Right lobe of liver (tissue), 6 donors: ENCODE measurements around the gene MT1H. TPM values are rescaled to one million over a fixed set of nuclear protein-coding genes. Genes with fewer than 3 reads are reported as not detected.

Experiments used
- ATAC-seq, 4 donors: fragments of 200-7000 bp; cut with Tn5 transposase; one replicate each; pipeline ENCODE4 v1.9.1; 2020; ENCODE audit warnings: mild to moderate bottlenecking in 4 of 4, moderate library complexity in 4 of 4
- DNase-seq, 3 donors: peaks; one replicate each; pipeline ENCODE4 v3.0.0-alpha.2; 2020
- H3K27ac ChIP-seq, 3 donors: fragments of 200-600 bp; one replicate each; pipeline ENCODE4 v1.8.0; 2022
- H3K27me3 ChIP-seq, 2 donors: fragments of 200-600 bp; one replicate each; pipeline ENCODE4 v1.8.0; 2022
- H3K36me3 ChIP-seq, 4 donors: fragments of 200-600 bp; sonication (generic) in 1 of 4; one replicate each; pipeline versions ENCODE4 v1.5.1 to v1.8.0; 2017 to 2022; ENCODE audit warnings: control low read depth in 1 of 4
- H3K4me1 ChIP-seq, 4 donors: fragments of 200-600 bp; sonication (generic) in 1 of 4; one replicate each; pipeline versions ENCODE4 v1.5.1 to v1.8.0; 2017 to 2022; ENCODE audit warnings: control low read depth in 1 of 4
- H3K4me3 ChIP-seq, 3 donors: fragments of 200-600 bp; one replicate each; pipeline ENCODE4 v1.8.0; 2022
- H3K9me3 ChIP-seq, 4 donors: fragments of 200-600 bp; sonication (generic) in 1 of 4; one replicate each; pipeline versions ENCODE4 v1.5.1 to v1.8.0; 2017 to 2022; ENCODE audit warnings: control low read depth in 1 of 4
- POLR2A ChIP-seq: fragments of 450-650 bp; IDR thresholded peaks from one replicate; pipeline ENCODE4 v1.6.1; 2017; ENCODE audit warnings: antibody characterized with exemption, mild to moderate bottlenecking
- WGBS: methylation state at CpG from one replicate; pipeline ENCODE4 v1.1.6; 2018; ENCODE audit warnings: low coverage, low lambda C conversion rate; ENCODE audit not compliant: insufficient coverage; ENCODE audit errors: missing lambda C conversion rate; 5-methylcytosine and 5-hydroxymethylcytosine counted together
- intact Hi-C, 2 donors: fragments of 100-400 bp; cut with DNase I; formaldehyde crosslinking; loops; one replicate each; pipeline versions ENCODE4 v1.11.2 to v1.14.1; 2022
- total RNA-seq, 6 experiments: library from RNA; depleted of rRNA in 2 of 6; stranded (reverse); fragments of >200 nt in 2 of 6; fragmentation: NEBNext Ultra II Directional in 3 of 6; extraction: Animal tissue kit (Norgen Biotek cat#: 25700) in 3 of 6; gene quantifications; one replicate each; pipeline versions ENCODE4 v1.1.0 to v1.2.4, GENCODE V29; 2016 to 2023
- TF ChIP-seq, protein P1 (sequence below), 4 donors: fragments of 200-600 bp in 3 of 4; fragments of 450-650 bp in 1 of 4; IDR thresholded peaks; one replicate each; pipeline versions ENCODE4 v1.5.1 to v1.8.0; 2016 to 2022; ENCODE audit warnings: antibody characterized with exemption in 4 of 4, mild to moderate bottlenecking in 2 of 4
- donor health status: DM: no; HTN: yes; CAD: no.
- donor health status: DM: no; HTN: no; CAD: no.
- donor health status: DM: no; HTN: no; CAD: no.
- donor health status: DM: no; HTN: yes; CAD: no.
- donor health status: DM: no; HTN: yes; CAD: no.

The MT1H gene
- total RNA-seq, 6 experiments from 2014 or later: 0.74 to 1,258 (median 358) TPM; not detected in 1

GRCh38 chr16:56625140-56625942, 44.3 kb upstream of the MT1H start, which contains the start of gene MT1E:
MT1E (plus strand) TSS chr16:56625781; CDS start chr16:56625852, 71 bp downstream.
- WGBS: 1% methylated on average over 11 of the region's 62 CpGs
- H3K4me1 ChIP-seq: peaks cover 0 to 10% (median 4%) of the 10 kb centered on the region in 4 donors
- no peaks in the 10 kb centered on the region for H3K36me3 ChIP-seq
- ATAC-seq: peak; percentile 79 to 92 (median 86)
- peak; percentile 98 for TF ChIP-seq POLR2A
- TF ChIP-seq, protein P1, sequence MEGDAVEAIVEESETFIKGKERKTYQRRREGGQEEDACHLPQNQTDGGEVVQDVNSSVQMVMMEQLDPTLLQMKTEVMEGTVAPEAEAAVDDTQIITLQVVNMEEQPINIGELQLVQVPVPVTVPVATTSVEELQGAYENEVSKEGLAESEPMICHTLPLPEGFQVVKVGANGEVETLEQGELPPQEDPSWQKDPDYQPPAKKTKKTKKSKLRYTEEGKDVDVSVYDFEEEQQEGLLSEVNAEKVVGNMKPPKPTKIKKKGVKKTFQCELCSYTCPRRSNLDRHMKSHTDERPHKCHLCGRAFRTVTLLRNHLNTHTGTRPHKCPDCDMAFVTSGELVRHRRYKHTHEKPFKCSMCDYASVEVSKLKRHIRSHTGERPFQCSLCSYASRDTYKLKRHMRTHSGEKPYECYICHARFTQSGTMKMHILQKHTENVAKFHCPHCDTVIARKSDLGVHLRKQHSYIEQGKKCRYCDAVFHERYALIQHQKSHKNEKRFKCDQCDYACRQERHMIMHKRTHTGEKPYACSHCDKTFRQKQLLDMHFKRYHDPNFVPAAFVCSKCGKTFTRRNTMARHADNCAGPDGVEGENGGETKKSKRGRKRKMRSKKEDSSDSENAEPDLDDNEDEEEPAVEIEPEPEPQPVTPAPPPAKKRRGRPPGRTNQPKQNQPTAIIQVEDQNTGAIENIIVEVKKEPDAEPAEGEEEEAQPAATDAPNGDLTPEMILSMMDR (IDR thresholded peaks at IDR 0.05): no peak
- peak within 1 kb of the TSS; percentile 83 to 90 (median 85) for H3K4me3 ChIP-seq
- intact Hi-C loops: no loop called here
- DNase-seq: peak; percentile 80 to 92 (median 88)
- no peaks in the 10 kb centered on the region for H3K27me3 ChIP-seq
- no peaks in the 10 kb centered on the region for H3K9me3 ChIP-seq
- peak within 1 kb of the TSS; percentile 93 to 96 (median 95) for H3K27ac ChIP-seq

DNA sequence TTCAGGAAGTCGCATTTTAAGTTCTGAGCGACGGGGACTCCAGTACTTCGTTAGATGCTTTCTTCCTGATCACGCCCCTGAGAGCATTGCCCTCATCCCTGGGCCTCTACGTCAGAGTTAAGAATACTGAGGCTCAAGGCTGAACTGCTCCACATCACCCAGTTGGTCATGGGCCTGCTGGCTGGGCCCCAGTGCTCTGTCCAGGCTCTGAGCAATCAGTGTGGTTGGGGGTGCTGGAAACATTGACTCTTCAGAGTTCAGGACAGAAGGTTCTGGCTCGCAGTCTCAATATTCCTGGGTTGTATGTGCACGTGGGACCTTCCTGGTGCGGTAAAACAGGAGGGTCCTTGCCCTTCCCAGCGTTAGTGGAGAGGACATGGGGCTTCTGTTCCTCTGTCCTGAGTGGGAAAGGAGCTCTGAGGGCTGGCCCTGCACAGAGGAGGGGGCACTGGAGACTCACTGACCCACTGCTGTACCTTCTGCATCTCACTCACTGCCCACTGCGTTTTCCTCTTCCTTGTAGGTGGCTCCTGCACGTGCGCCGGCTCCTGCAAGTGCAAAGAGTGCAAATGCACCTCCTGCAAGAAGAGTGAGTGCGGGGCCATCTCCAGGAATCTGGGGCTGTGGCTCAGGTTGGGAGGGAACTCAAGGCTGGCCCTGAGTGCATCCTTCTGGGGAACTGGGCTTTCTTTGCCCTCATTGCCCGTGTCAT, 43.5 kb upstream of the MT1H start:
- TF ChIP-seq, protein P1 (IDR thresholded peaks at IDR 0.05): peak in 1 of 4 donors; percentile 11
- TF ChIP-seq POLR2A: peak; percentile 81
- Histone ChIP-seq H3K36me3 (no peaks in the 10 kb centered on the region), H3K9me3 (no peaks in the 10 kb centered on the region), H3K4me3 (peak overlapping the region; percentile 83 to 90 (median 85)), H3K4me1 (peaks cover 0 to 13% (median 5%) of the 10 kb centered on the region in 4 donors), H3K27ac (peak overlapping the region; percentile 93 to 96 (median 95)), H3K27me3 (no peaks in the 10 kb centered on the region)
- peak; percentile 33 to 52 (median 42) for ATAC-seq
- DNase-seq: no peak
- intact Hi-C loops: no loop called here
- 5% methylated on average over 8 of the region's 16 CpGs for WGBS

DNA sequence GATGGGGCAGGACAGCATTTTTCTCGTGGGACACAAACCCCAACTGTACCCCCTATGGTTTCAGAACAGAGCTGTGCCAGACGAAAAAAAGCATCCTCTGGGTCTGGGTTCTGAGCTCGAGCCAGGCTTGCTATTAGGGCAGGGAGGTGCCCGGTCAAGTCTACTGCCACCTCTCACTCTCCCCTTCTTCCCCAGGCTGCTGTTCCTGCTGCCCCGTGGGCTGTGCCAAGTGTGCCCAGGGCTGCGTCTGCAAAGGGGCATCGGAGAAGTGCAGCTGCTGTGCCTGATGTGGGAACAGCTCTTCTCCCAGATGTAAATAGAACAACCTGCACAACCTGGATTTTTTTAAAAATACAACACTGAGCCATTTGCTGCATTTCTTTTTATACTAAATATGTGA, 42.9 kb upstream of the MT1H start:
- peak in 3 of 4 donors; percentile 1 to 5 (median 3) for ATAC-seq
- H3K4me3 ChIP-seq: peak overlapping the region; percentile 83 to 90 (median 85)
- no peaks in the 10 kb centered on the region for H3K27me3 ChIP-seq
- WGBS: 8% methylated on average over 4 of the region's 7 CpGs
- no peaks in the 10 kb centered on the region for H3K9me3 ChIP-seq
- peaks cover 0 to 18% (median 2%) of the 10 kb centered on the region in 4 donors for H3K4me1 ChIP-seq
- H3K36me3 ChIP-seq: no peaks in the 10 kb centered on the region
- peak overlapping the region; percentile 93 to 96 (median 95) for H3K27ac ChIP-seq
- TF ChIP-seq, protein P1 (IDR thresholded peaks at IDR 0.05): no peak
- no peak for TF ChIP-seq POLR2A
- no peak for DNase-seq
- intact Hi-C loops: no loop called here

DNA sequence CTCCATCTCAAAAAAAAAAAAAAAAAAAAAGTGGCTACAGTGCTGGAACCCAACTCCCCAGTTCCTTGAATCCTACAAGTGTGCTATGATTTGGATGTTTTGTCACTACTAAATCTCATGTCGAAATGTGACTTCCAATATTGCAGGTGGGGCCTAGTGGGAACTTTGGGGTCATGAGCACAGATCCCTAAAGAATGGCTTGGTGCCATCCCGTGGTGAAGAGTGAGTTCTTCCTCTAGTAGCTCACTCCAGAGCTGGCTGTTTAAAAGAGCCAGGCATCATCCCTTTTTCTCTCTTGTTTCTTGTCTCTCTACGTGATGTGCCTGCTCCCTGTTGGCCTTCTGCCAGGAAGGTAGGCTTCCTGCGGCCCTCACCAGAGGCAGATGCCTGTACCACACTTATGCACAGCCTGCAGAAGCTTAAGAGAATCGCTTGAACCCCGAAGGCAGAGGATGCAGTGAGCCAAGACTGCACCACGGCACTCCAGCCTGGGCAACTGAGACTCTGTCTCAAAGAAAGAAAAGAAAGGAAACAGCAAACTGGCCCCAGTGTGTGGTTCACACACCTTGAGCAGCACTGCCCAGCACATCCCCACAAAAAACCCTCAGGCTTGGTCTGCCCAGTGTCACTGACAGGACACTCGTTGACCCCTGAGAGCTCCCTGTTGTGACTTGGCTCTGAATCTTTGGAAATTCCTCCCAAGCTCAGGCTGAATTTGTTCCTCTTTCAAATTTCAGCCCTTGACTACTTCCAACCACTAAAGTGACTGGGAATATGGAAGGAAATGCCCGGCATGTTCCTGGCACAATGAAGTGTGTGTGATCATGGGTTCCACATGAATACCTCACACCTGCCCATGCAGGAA, 40.9 kb upstream of the MT1H start:
- DNase-seq (no peak), ATAC-seq (no peak)
- intact Hi-C loops: no loop called here
- Histone ChIP-seq H3K4me3 (no peak overlapping the region), H3K9me3 (no peaks in the 10 kb centered on the region), H3K27ac (peak overlapping the region in 2 of 3 donors; percentile 95 to 96), H3K36me3 (no peaks in the 10 kb centered on the region), H3K27me3 (no peaks in the 10 kb centered on the region), H3K4me1 (peaks cover 0 to 19% (median 0%) of the 10 kb centered on the region in 4 donors)
- TF ChIP-seq POLR2A: no peak
- TF ChIP-seq, protein P1 (IDR thresholded peaks at IDR 0.05): no peak
- 27% methylated on average over 6 of the region's 9 CpGs for WGBS
